ENCODE measurements around the gene ZBTB40.

Gene ZBTB40

GRCh38 chr1:22524481-22524880 lies 72.8 kb downstream of the ZBTB40 start:
- H3K4me1 ChIP-seq (ENCODE audit: control insufficient read depth, insufficient read depth, low read length, poor library complexity, severe bottlenecking): peaks cover 4% of the 10 kb centered on the region
- H3K36me3 ChIP-seq (ENCODE audit: control insufficient read depth, insufficient read depth, low read length): peaks cover 81% of the 10 kb centered on the region
- 96 to 100% methylated on average over 4 of the region's 5 CpGs for WGBS, 2 experiments (ENCODE audit: insufficient coverage in 2 of 2)
- H3K27ac ChIP-seq (ENCODE audit: low read depth, low read length, severe bottlenecking): no peak overlapping the region
- no peak overlapping the region for H3K4me3 ChIP-seq (ENCODE audit: extremely low read depth, insufficient read depth, low read length, poor library complexity, severe bottlenecking)
- no peaks in the 10 kb centered on the region for H3K9me3 ChIP-seq (ENCODE audit: control insufficient read depth, low read length)

- H3K27ac ChIP-seq (ENCODE audit: low read depth, low read length, severe bottlenecking): no peak overlapping the region
- no peak overlapping the region for H3K4me3 ChIP-seq (ENCODE audit: extremely low read depth, insufficient read depth, low read length, poor library complexity, severe bottlenecking)
- 100% methylated on average over 2 of the region's 3 CpGs for WGBS, 2 experiments (ENCODE audit: insufficient coverage in 2 of 2)
- peaks cover 74% of the 10 kb centered on the region for H3K36me3 ChIP-seq (ENCODE audit: control insufficient read depth, insufficient read depth, low read length)
- H3K9me3 ChIP-seq (ENCODE audit: control insufficient read depth, low read length): no peaks in the 10 kb centered on the region
- peaks cover 6% of the 10 kb centered on the region for H3K4me1 ChIP-seq (ENCODE audit: control insufficient read depth, insufficient read depth, low read length, poor library complexity, severe bottlenecking)
Observed at GRCh38 chr1:22525211-22525610, 73.6 kb downstream of the ZBTB40 start.

GRCh38 chr1:22525646-22526045 lies 74.0 kb downstream of the ZBTB40 start:
- Histone ChIP-seq H3K4me1 (ENCODE audit: control insufficient read depth, insufficient read depth, low read length, poor library complexity, severe bottlenecking) (peaks cover 10% of the 10 kb centered on the region), H3K36me3 (ENCODE audit: control insufficient read depth, insufficient read depth, low read length) (peaks cover 69% of the 10 kb centered on the region), H3K9me3 (ENCODE audit: control insufficient read depth, low read length) (no peaks in the 10 kb centered on the region), H3K4me3 (ENCODE audit: extremely low read depth, insufficient read depth, low read length, poor library complexity, severe bottlenecking) (no peak overlapping the region), H3K27ac (ENCODE audit: low read depth, low read length, severe bottlenecking) (no peak overlapping the region)
- WGBS, 2 experiments (ENCODE audit: insufficient coverage in 2 of 2): 88 to 93% methylated on average over 5 to 9 of the region's 11 CpGs

GRCh38 chr1:22526098-22526497 lies 74.4 kb downstream of the ZBTB40 start:
- H3K36me3 ChIP-seq (ENCODE audit: control insufficient read depth, insufficient read depth, low read length): peaks cover 65% of the 10 kb centered on the region
- no peak overlapping the region for H3K27ac ChIP-seq (ENCODE audit: low read depth, low read length, severe bottlenecking)
- H3K4me1 ChIP-seq (ENCODE audit: control insufficient read depth, insufficient read depth, low read length, poor library complexity, severe bottlenecking): peaks cover 10% of the 10 kb centered on the region
- 94 to 98% methylated on average over 10 of the region's 11 CpGs for WGBS, 2 experiments (ENCODE audit: insufficient coverage in 2 of 2)
- no peaks in the 10 kb centered on the region for H3K9me3 ChIP-seq (ENCODE audit: control insufficient read depth, low read length)
- H3K4me3 ChIP-seq (ENCODE audit: extremely low read depth, insufficient read depth, low read length, poor library complexity, severe bottlenecking): no peak overlapping the region

- no peak overlapping the region for H3K27ac ChIP-seq (ENCODE audit: low read depth, low read length, severe bottlenecking)
- H3K36me3 ChIP-seq (ENCODE audit: control insufficient read depth, insufficient read depth, low read length): peaks cover 59% of the 10 kb centered on the region
- no peak overlapping the region for H3K4me3 ChIP-seq (ENCODE audit: extremely low read depth, insufficient read depth, low read length, poor library complexity, severe bottlenecking)
- WGBS, 2 experiments (ENCODE audit: insufficient coverage in 2 of 2): 86 to 98% methylated on average over 4 to 5 of the region's 5 CpGs
- peaks cover 10% of the 10 kb centered on the region for H3K4me1 ChIP-seq (ENCODE audit: control insufficient read depth, insufficient read depth, low read length, poor library complexity, severe bottlenecking)
- H3K9me3 ChIP-seq (ENCODE audit: control insufficient read depth, low read length): no peaks in the 10 kb centered on the region
Observed at GRCh38 chr1:22526677-22527076, 75.0 kb downstream of the ZBTB40 start.

GRCh38 chr1:22527122-22527521 lies 75.5 kb downstream of the ZBTB40 start:
- WGBS, 2 experiments (ENCODE audit: insufficient coverage in 2 of 2): 69 to 86% methylated on average over 4 to 5 of the region's 7 CpGs
- Histone ChIP-seq H3K4me3 (ENCODE audit: extremely low read depth, insufficient read depth, low read length, poor library complexity, severe bottlenecking) (no peak overlapping the region), H3K4me1 (ENCODE audit: control insufficient read depth, insufficient read depth, low read length, poor library complexity, severe bottlenecking) (peaks cover 10% of the 10 kb centered on the region), H3K9me3 (ENCODE audit: control insufficient read depth, low read length) (no peaks in the 10 kb centered on the region), H3K36me3 (ENCODE audit: control insufficient read depth, insufficient read depth, low read length) (peaks cover 55% of the 10 kb centered on the region), H3K27ac (ENCODE audit: low read depth, low read length, severe bottlenecking) (no peak overlapping the region)

- Histone ChIP-seq H3K4me3 (ENCODE audit: extremely low read depth, insufficient read depth, low read length, poor library complexity, severe bottlenecking) (no peak overlapping the region), H3K27ac (ENCODE audit: low read depth, low read length, severe bottlenecking) (no peak overlapping the region), H3K36me3 (ENCODE audit: control insufficient read depth, insufficient read depth, low read length) (peaks cover 49% of the 10 kb centered on the region), H3K9me3 (ENCODE audit: control insufficient read depth, low read length) (no peaks in the 10 kb centered on the region), H3K4me1 (ENCODE audit: control insufficient read depth, insufficient read depth, low read length, poor library complexity, severe bottlenecking) (peaks cover 10% of the 10 kb centered on the region)
- whole genome bisulfite sequencing, 2 experiments (ENCODE audit: insufficient coverage in 2 of 2): 87 to 92% methylated on average over 13 to 14 of the region's 15 CpGs
Observed at GRCh38 chr1:22527555-22528296, 76.1 kb downstream of the ZBTB40 start.

GRCh38 chr1:22528451-22528850 lies 76.8 kb downstream of the ZBTB40 start:
- Histone ChIP-seq H3K4me3 (ENCODE audit: extremely low read depth, insufficient read depth, low read length, poor library complexity, severe bottlenecking) (no peak overlapping the region), H3K4me1 (ENCODE audit: control insufficient read depth, insufficient read depth, low read length, poor library complexity, severe bottlenecking) (peaks cover 10% of the 10 kb centered on the region), H3K36me3 (ENCODE audit: control insufficient read depth, insufficient read depth, low read length) (peaks cover 48% of the 10 kb centered on the region), H3K9me3 (ENCODE audit: control insufficient read depth, low read length) (no peaks in the 10 kb centered on the region), H3K27ac (ENCODE audit: low read depth, low read length, severe bottlenecking) (no peak overlapping the region)
- WGBS, 2 experiments (ENCODE audit: insufficient coverage in 2 of 2): 97 to 100% methylated on average over 2 to 5 of the region's 7 CpGs

- H3K27ac ChIP-seq (ENCODE audit: low read depth, low read length, severe bottlenecking): no peak overlapping the region
- peaks cover 10% of the 10 kb centered on the region for H3K4me1 ChIP-seq (ENCODE audit: control insufficient read depth, insufficient read depth, low read length, poor library complexity, severe bottlenecking)
- 88 to 90% methylated on average over 8 to 11 of the region's 12 CpGs for WGBS, 2 experiments (ENCODE audit: insufficient coverage in 2 of 2)
- peaks cover 35% of the 10 kb centered on the region for H3K36me3 ChIP-seq (ENCODE audit: control insufficient read depth, insufficient read depth, low read length)
- no peak overlapping the region for H3K4me3 ChIP-seq (ENCODE audit: extremely low read depth, insufficient read depth, low read length, poor library complexity, severe bottlenecking)
- H3K9me3 ChIP-seq (ENCODE audit: control insufficient read depth, low read length): no peaks in the 10 kb centered on the region
Observed at GRCh38 chr1:22529901-22530621, 78.4 kb downstream of the ZBTB40 start.

- Histone ChIP-seq H3K4me3 (ENCODE audit: extremely low read depth, insufficient read depth, low read length, poor library complexity, severe bottlenecking) (no peak overlapping the region), H3K9me3 (ENCODE audit: control insufficient read depth, low read length) (no peaks in the 10 kb centered on the region), H3K4me1 (ENCODE audit: control insufficient read depth, insufficient read depth, low read length, poor library complexity, severe bottlenecking) (peaks cover 10% of the 10 kb centered on the region), H3K36me3 (ENCODE audit: control insufficient read depth, insufficient read depth, low read length) (peaks cover 30% of the 10 kb centered on the region), H3K27ac (ENCODE audit: low read depth, low read length, severe bottlenecking) (no peak overlapping the region)
- 100% methylated on average over 2 of the region's 3 CpGs; no CpG with 5 or more reads in 1 of the 2 experiments for WGBS, 2 experiments (ENCODE audit: insufficient coverage in 2 of 2)
Observed at GRCh38 chr1:22530715-22531114, 79.1 kb downstream of the ZBTB40 start.

GRCh38 chr1:22531251-22531650 lies 79.6 kb downstream of the ZBTB40 start:
- 84 to 92% methylated on average over 6 of the region's 6 CpGs for WGBS, 2 experiments (ENCODE audit: insufficient coverage in 2 of 2)
- Histone ChIP-seq H3K4me3 (ENCODE audit: extremely low read depth, insufficient read depth, low read length, poor library complexity, severe bottlenecking) (no peak overlapping the region), H3K36me3 (ENCODE audit: control insufficient read depth, insufficient read depth, low read length) (peaks cover 25% of the 10 kb centered on the region), H3K4me1 (ENCODE audit: control insufficient read depth, insufficient read depth, low read length, poor library complexity, severe bottlenecking) (peaks cover 10% of the 10 kb centered on the region), H3K9me3 (ENCODE audit: control insufficient read depth, low read length) (no peaks in the 10 kb centered on the region), H3K27ac (ENCODE audit: low read depth, low read length, severe bottlenecking) (no peak overlapping the region)

Measured in mesodermal cell (in vitro differentiated cells).